Mesendoderm (in vitro differentiated cells): ENCODE data around the gene KAZN.

Source experiments
- DNase-seq: peaks from one replicate; pipeline ENCODE4 v3.0.0; 2013
- H2AK5ac ChIP-seq: 2 replicates; pipeline ENCODE4 v1.6.1; 2013; ENCODE audit warnings: low read length, inconsistent platforms
- H2BK120ac ChIP-seq: 2 replicates; pipeline ENCODE4 v1.6.1; 2013; ENCODE audit warnings: low read depth, mild to moderate bottlenecking, low read length, moderate library complexity, mixed read lengths
- H2BK15ac ChIP-seq: replicated peaks from 2 replicates; pipeline ENCODE4 v1.6.1; 2013; ENCODE audit warnings: low read depth, mild to moderate bottlenecking, moderate library complexity
- H2BK5ac ChIP-seq: 2 replicates; pipeline ENCODE4 v1.6.1; 2013; ENCODE audit warnings: low read length, inconsistent platforms
- H3K18ac ChIP-seq: 2 replicates; pipeline ENCODE4 v1.6.1; 2013; ENCODE audit warnings: mild to moderate bottlenecking, low read length, mixed read lengths
- H3K23ac ChIP-seq: one replicate; pipeline ENCODE4 v1.6.1; 2013; ENCODE audit warnings: low read length
- H3K27ac ChIP-seq: 2 replicates; pipeline ENCODE4 v1.5.1; 2013; ENCODE audit warnings: low read depth, mild to moderate bottlenecking, inconsistent platforms, low read length, moderate library complexity
- H3K27me3 ChIP-seq: 2 replicates; pipeline ENCODE4 v1.6.1; 2013; ENCODE audit warnings: low read length, control low read depth, mild to moderate bottlenecking, inconsistent platforms; ENCODE audit not compliant: insufficient read depth, poor library complexity
- H3K36me3 ChIP-seq: 2 replicates; pipeline ENCODE4 v1.6.1; 2013; ENCODE audit warnings: low read length, inconsistent platforms; ENCODE audit not compliant: control insufficient read depth, insufficient read depth
- H3K4ac ChIP-seq: one replicate; pipeline ENCODE4 v1.6.1; 2013; ENCODE audit warnings: low read depth, mild to moderate bottlenecking, low read length, moderate library complexity
- H3K4me1 ChIP-seq: 2 replicates; pipeline ENCODE4 v1.6.1; 2013; ENCODE audit warnings: low read depth, low read length, inconsistent platforms; ENCODE audit not compliant: control insufficient read depth
- H3K4me2 ChIP-seq: 2 replicates; pipeline ENCODE4 v1.6.1; 2013; ENCODE audit warnings: low read length
- H3K4me3 ChIP-seq: 2 replicates; pipeline ENCODE4 v1.5.1; 2013; ENCODE audit warnings: mild to moderate bottlenecking, low read length
- H3K56ac ChIP-seq: one replicate; pipeline ENCODE4 v1.6.1; 2013; ENCODE audit warnings: low read length
- H3K79me1 ChIP-seq: 2 replicates; pipeline ENCODE4 v1.6.1; 2013; ENCODE audit warnings: low read length, inconsistent platforms
- H3K79me2 ChIP-seq: 2 replicates; pipeline ENCODE4 v1.6.1; 2013; ENCODE audit warnings: mild to moderate bottlenecking, low read length; ENCODE audit not compliant: control insufficient read depth, insufficient read depth
- H3K9ac ChIP-seq: 2 replicates; pipeline ENCODE4 v1.6.1; 2013; ENCODE audit warnings: low read length, inconsistent platforms
- H4K5ac ChIP-seq: one replicate; pipeline ENCODE4 v1.6.1; 2013; ENCODE audit warnings: low read length
- H4K8ac ChIP-seq: one replicate; pipeline ENCODE4 v1.6.1; 2013; ENCODE audit warnings: low read depth, mild to moderate bottlenecking, control low read depth, low read length, moderate library complexity
- WGBS: extraction: QIAGEN DNeasy Blood & Tissue Kit; methylation state at CpG from one replicate; pipeline ENCODE4 v1.1.7; 2013; ENCODE audit warnings: low lambda C conversion rate, missing lambda C conversion rate; ENCODE audit not compliant: insufficient coverage; ENCODE audit errors: extremely low coverage; 5-methylcytosine and 5-hydroxymethylcytosine counted together

Gene KAZN

DNA sequence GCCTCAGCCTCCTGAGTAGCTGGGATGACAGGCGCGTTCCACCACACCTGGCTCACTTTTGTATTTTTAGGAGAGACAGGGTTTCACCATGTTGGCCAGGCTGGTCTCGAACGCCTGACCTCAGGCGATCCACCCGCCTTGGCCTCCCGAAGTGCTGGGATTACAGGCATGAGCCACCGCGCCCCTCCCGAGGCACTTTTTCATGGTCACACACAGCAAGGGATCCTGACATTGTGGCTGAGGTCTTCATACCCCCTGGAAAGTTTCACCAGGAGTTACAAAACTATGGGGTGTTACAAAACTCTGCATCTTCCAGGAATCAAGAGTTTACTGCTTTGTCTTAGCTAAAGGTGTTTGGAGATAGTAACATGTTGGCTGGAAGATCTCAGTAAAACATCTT is 320.8 kb downstream of the KAZN start:
- H2BK15ac ChIP-seq: no peak overlapping the region
- H2BK120ac ChIP-seq: no peak overlapping the region
- H4K5ac ChIP-seq: no peak overlapping the region
- no peaks in the 10 kb centered on the region for H3K4me1 ChIP-seq
- H2BK5ac ChIP-seq: no peak overlapping the region
- no peak overlapping the region for H3K27ac ChIP-seq
- H3K79me1 ChIP-seq: no peaks in the 10 kb centered on the region
- H3K23ac ChIP-seq: no peak overlapping the region
- DNase-seq: no peak
- H3K79me2 ChIP-seq: no peaks in the 10 kb centered on the region
- no peak overlapping the region for H2AK5ac ChIP-seq
- no peak overlapping the region for H3K56ac ChIP-seq
- H3K9ac ChIP-seq: no peak overlapping the region
- no peak overlapping the region for H3K4ac ChIP-seq
- no peak overlapping the region for H3K4me3 ChIP-seq
- no peaks in the 10 kb centered on the region for H3K27me3 ChIP-seq
- no peak overlapping the region for H3K4me2 ChIP-seq
- WGBS: no CpG with 5 or more reads among the region's 10 CpGs
- H3K18ac ChIP-seq: no peak overlapping the region
- H3K36me3 ChIP-seq: no peaks in the 10 kb centered on the region
- H4K8ac ChIP-seq: no peak overlapping the region

DNA sequence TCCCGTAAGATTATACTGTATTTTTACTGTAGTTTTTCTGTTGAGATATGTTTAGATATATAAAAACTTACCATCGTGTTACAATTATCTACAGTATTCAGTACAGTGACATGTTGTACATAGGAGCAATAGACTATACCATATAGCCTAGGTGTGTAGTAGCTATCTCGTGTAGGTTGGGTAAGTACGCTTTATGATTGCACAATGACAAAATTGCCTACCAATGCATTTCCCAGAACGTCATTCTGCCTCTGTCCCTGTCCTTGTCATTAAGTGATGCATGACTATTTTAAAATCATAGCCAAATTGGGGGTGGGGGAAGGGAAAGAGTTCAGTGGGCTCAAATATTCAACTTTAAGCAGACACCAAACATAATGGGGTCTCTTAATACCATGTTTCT is 321.3 kb downstream of the KAZN start:
- WGBS: no CpG with 5 or more reads among the region's 5 CpGs
- Histone ChIP-seq H3K4me1 (no peaks in the 10 kb centered on the region), H3K36me3 (no peaks in the 10 kb centered on the region)

DNA sequence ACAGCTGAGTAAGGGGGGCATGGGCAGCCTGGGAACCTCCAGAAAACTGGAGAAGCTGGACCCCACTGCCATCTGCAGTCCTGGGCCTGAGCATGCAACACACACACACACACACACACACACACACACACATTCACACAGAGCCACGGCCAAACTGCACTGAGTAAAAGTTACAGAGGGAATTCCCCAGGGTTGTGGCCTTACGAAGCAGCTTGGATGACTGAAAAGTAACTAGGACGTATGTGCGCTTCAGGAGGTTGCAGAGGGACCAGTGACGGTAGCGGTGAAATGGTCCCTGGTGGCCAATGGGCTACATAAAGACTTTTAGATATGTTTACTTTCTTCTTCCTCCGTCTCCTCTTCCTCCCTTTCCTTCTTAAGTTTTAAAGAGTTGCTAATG is 322.6 kb downstream of the KAZN start:
- no peak overlapping the region for H2AK5ac ChIP-seq
- no peak for DNase-seq
- no peak overlapping the region for H4K8ac ChIP-seq
- H2BK5ac ChIP-seq: no peak overlapping the region
- H3K4me2 ChIP-seq: no peak overlapping the region
- no peaks in the 10 kb centered on the region for H3K36me3 ChIP-seq
- H3K4ac ChIP-seq: no peak overlapping the region
- H3K79me2 ChIP-seq: peaks cover 3% of the 10 kb centered on the region
- no peaks in the 10 kb centered on the region for H3K27me3 ChIP-seq
- H3K79me1 ChIP-seq: peaks cover 2% of the 10 kb centered on the region
- no peak overlapping the region for H3K18ac ChIP-seq
- H3K27ac ChIP-seq: no peak overlapping the region
- no peak overlapping the region for H3K4me3 ChIP-seq
- H3K4me1 ChIP-seq: peaks cover 5% of the 10 kb centered on the region
- no CpG with 5 or more reads among the region's 7 CpGs for WGBS
- H3K56ac ChIP-seq: no peak overlapping the region
- no peak overlapping the region for H2BK15ac ChIP-seq
- H4K5ac ChIP-seq: no peak overlapping the region
- no peak overlapping the region for H3K9ac ChIP-seq
- H3K23ac ChIP-seq: no peak overlapping the region
- H2BK120ac ChIP-seq: no peak overlapping the region

More for the DNA sequence above, 321.3 kb downstream of the KAZN start:
- Histone ChIP-seq H2BK5ac (no peak overlapping the region), H3K27me3 (no peaks in the 10 kb centered on the region), H4K8ac (no peak overlapping the region), H2AK5ac (no peak overlapping the region), H2BK120ac (no peak overlapping the region), H3K79me2 (no peaks in the 10 kb centered on the region), H3K4me3 (no peak overlapping the region), H3K56ac (no peak overlapping the region), H2BK15ac (no peak overlapping the region), H3K23ac (no peak overlapping the region), H3K27ac (no peak overlapping the region), H3K79me1 (no peaks in the 10 kb centered on the region), H3K4me2 (no peak overlapping the region), H3K9ac (no peak overlapping the region), H3K4ac (no peak overlapping the region), H4K5ac (no peak overlapping the region), H3K18ac (no peak overlapping the region)
- DNase-seq: no peak

DNA sequence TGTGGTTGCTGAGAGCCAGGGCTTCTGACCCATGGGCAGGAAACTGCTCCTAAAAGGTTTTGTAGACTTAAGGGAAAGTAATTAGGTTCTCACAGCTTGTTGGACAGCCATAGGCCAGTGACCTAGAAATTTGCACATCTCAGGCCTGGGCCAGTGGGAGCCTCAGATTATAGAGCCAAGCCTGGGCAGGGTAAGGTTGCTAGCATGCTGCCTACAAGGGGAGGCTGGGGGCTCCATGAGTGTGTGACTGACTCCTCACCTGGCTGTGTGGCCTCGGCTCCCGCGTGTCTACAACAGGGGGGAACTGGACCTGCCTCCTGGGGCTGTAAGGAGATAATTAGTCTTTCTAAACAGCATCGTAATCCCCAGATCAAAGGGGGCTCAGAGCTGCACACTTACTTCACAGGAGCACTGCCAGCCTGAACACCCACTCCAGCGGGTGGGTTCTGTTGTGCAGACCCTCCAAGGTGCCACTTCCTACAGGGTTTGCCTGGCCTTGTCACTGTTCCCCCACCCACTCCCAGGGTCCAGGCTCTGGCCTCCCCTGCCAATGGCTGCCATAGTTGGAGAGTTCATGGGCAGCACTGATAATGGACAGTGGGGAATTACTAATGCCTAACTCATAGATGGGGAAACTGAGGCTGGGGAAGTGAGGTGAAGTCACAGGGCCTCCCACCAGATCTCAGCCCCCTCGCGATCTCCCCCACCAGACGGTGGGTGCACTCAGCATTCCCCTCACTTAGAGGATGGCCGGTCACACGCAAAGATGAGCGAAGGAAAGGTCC is 324.6 kb downstream of the KAZN start:
- H3K9ac ChIP-seq: peak overlapping the region; percentile 23
- peak overlapping the region; percentile 49 for H3K56ac ChIP-seq
- H3K27me3 ChIP-seq: no peaks in the 10 kb centered on the region
- no peak overlapping the region for H3K23ac ChIP-seq
- peaks cover 7% of the 10 kb centered on the region for H3K4me1 ChIP-seq
- no peak overlapping the region for H2BK15ac ChIP-seq
- no peak overlapping the region for H3K4me2 ChIP-seq
- peaks cover 13% of the 10 kb centered on the region for H3K79me1 ChIP-seq
- no peak overlapping the region for H3K18ac ChIP-seq
- no peaks in the 10 kb centered on the region for H3K36me3 ChIP-seq
- H2BK120ac ChIP-seq: no peak overlapping the region
- H4K5ac ChIP-seq: no peak overlapping the region
- H3K79me2 ChIP-seq: peaks cover 17% of the 10 kb centered on the region
- no peak overlapping the region for H3K4ac ChIP-seq
- DNase-seq: no peak
- H4K8ac ChIP-seq: no peak overlapping the region
- WGBS: no CpG with 5 or more reads among the region's 11 CpGs
- H3K27ac ChIP-seq: no peak overlapping the region
- H2BK5ac ChIP-seq: no peak overlapping the region
- H3K4me3 ChIP-seq: no peak overlapping the region
- no peak overlapping the region for H2AK5ac ChIP-seq

DNA sequence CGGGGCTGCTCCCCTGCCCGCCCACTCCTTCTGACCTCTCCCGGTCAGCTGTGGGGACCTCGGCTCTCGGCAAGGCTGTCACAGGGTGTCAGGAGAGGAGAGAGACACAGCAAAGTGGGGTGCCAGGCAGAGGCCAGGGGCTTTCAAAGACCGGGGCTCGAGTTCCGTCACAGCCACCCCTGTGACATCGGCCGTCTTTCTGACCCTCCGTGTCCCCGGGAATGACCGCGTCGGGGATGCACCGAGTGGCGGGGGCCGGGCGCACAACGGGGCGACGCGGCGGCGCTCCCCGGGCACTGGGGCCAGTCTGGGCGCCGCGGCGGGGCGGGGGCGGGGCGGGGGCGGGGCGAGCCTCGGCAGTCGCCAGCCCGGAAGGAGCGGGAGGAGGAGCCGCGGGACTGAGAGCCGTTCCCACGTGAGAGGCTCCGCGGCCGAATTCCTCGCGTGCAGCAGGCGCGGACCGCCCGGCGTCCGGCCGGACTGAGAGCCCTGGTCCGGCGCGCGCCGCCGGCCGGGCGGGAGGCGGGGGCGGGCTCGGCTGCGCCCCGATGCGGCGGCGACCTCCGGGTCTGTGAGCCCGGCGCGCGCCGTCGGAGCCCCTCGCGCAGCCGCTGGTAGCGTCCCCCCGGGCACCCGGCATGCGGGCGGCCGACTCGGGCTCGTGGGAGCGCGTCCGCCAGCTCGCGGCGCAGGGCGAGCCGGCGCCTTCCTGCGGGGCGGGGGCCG is 325.4 kb downstream of the KAZN start:
- Histone ChIP-seq H2AK5ac (no peak overlapping the region), H2BK5ac (no peak overlapping the region), H3K9ac (peak overlapping the region; percentile 58), H3K4me3 (peak overlapping the region; percentile 33), H3K27ac (no peak overlapping the region), H4K5ac (no peak overlapping the region), H3K79me1 (peaks cover 17% of the 10 kb centered on the region), H3K36me3 (no peaks in the 10 kb centered on the region), H2BK15ac (no peak overlapping the region), H3K23ac (no peak overlapping the region), H3K27me3 (no peaks in the 10 kb centered on the region), H2BK120ac (peak overlapping the region; percentile 55), H3K4ac (peak overlapping the region; percentile 18), H3K56ac (peak overlapping the region; percentile 78), H3K4me2 (peak overlapping the region; percentile 20), H4K8ac (no peak overlapping the region), H3K79me2 (peaks cover 21% of the 10 kb centered on the region), H3K4me1 (peaks cover 12% of the 10 kb centered on the region), H3K18ac (peak overlapping the region; percentile 81)
- no CpG with 5 or more reads among the region's 101 CpGs for WGBS
- DNase-seq: no peak
